Measurements from ENCODE around the gene ZNF512B.
A peak's percentile ranks its signal among the peaks of the same experiment; 100 is the strongest.
"Not testable (repeated sequence)": the region's sequence is repeated elsewhere in the genome, so short reads cannot be mapped to it uniquely, and the experiment has no call there.

Gene ZNF512B

GRCh38 chr20:63978319-63979228 lies 8.8 kb upstream of the ZNF512B start:
- no peak for DNase-seq (ENCODE audit: low spot score)

- no peak for DNase-seq (ENCODE audit: low spot score)
These were observed 8.1 kb upstream of the ZNF512B start for GRCh38 chr20:63977739-63978276.

- DNase-seq (ENCODE audit: low spot score): no peak
These were observed 7.4 kb upstream of the ZNF512B start for GRCh38 chr20:63976980-63977738.

GRCh38 chr20:63976511-63976910 lies 6.8 kb upstream of the ZNF512B start:
- DNase-seq (ENCODE audit: low spot score): not testable (repeated sequence)

GRCh38 chr20:63974402-63975200 lies 4.9 kb upstream of the ZNF512B start:
- no peak for DNase-seq (ENCODE audit: low spot score)

- DNase-seq (ENCODE audit: low spot score): peak; percentile 79
These were observed 4.1 kb upstream of the ZNF512B start for GRCh38 chr20:63973636-63974401.

GRCh38 chr20:63973160-63973479 lies 3.4 kb upstream of the ZNF512B start:
- DNase-seq (ENCODE audit: low spot score): no peak

GRCh38 chr20:63972312-63973159 lies 2.8 kb upstream of the ZNF512B start:
- no peak for DNase-seq (ENCODE audit: low spot score)

GRCh38 chr20:63971960-63972311 lies 2.2 kb upstream of the ZNF512B start:
- not testable (repeated sequence) for DNase-seq (ENCODE audit: low spot score)

- DNase-seq (ENCODE audit: low spot score): no peak
These were observed 1.1 kb upstream of the ZNF512B start for GRCh38 chr20:63970714-63971431.

GRCh38 chr20:63968928-63969760 lies 586 bp downstream of the ZNF512B start:
- no peak for DNase-seq (ENCODE audit: low spot score)

GRCh38 chr20:63968136-63968927 lies 1.4 kb downstream of the ZNF512B start:
- no peak for DNase-seq (ENCODE audit: low spot score)

GRCh38 chr20:63967330-63968135 lies 2.2 kb downstream of the ZNF512B start:
- DNase-seq (ENCODE audit: low spot score): no peak

GRCh38 chr20:63966944-63967322 lies 2.8 kb downstream of the ZNF512B start:
- no peak for DNase-seq (ENCODE audit: low spot score)

GRCh38 chr20:63966172-63966943 lies 3.4 kb downstream of the ZNF512B start:
- DNase-seq (ENCODE audit: low spot score): no peak

GRCh38 chr20:63964412-63964811 lies 5.3 kb downstream of the ZNF512B start:
- DNase-seq (ENCODE audit: low spot score): no peak

Measured in globus pallidus (tissue), 1 donor.